Heart left ventricle (tissue), 16 donors: Measurements from ENCODE around the gene PROZ. TPM values are rescaled to one million over a fixed set of nuclear protein-coding genes. Genes with fewer than 3 reads are reported as not detected.

Experiments used
- ATAC-seq, 4 donors: fragments of 200-7000 bp; cut with Tn5 transposase; one replicate each; pipeline ENCODE4 v1.9.1; 2020 to 2022; ENCODE audit warnings: moderate library complexity in 4 of 4, mild to moderate bottlenecking in 3 of 4, moderate number of reproducible peaks in 1 of 4
- DNase-seq, 5 donors: peaks; one replicate each; pipeline ENCODE4 v3.0.0-alpha.2; 2020
- H3K27ac ChIP-seq, 12 donors: fragments of 200-600 bp; sonication (generic) in 4 of 12; one replicate each; pipeline versions ENCODE4 v1.5.0 to v1.8.0; 2016 to 2022; ENCODE audit warnings: mild to moderate bottlenecking in 2 of 12
- H3K27me3 ChIP-seq, 9 donors: fragments of 200-600 bp; sonication (generic) in 2 of 9; one replicate each; pipeline versions ENCODE4 v1.5.1 to v1.8.0; 2016 to 2022; ENCODE audit warnings: mild to moderate bottlenecking in 3 of 9
- H3K36me3 ChIP-seq, 9 donors: fragments of 200-600 bp; sonication (generic) in 2 of 9; one replicate each; pipeline versions ENCODE4 v1.5.0 to v1.8.0; 2018 to 2022; ENCODE audit warnings: mild to moderate bottlenecking in 2 of 9
- H3K4me1 ChIP-seq, 12 donors: fragments of 200-600 bp; sonication (generic) in 4 of 12; one replicate each; pipeline versions ENCODE4 v1.5.0 to v1.8.0; 2016 to 2022; ENCODE audit warnings: mild to moderate bottlenecking in 3 of 12
- H3K4me3 ChIP-seq, 12 donors: fragments of 200-600 bp; sonication (generic) in 4 of 12; one replicate each; pipeline versions ENCODE4 v1.5.0 to v1.8.0; 2017 to 2022; ENCODE audit warnings: mild to moderate bottlenecking in 9 of 12, moderate library complexity in 4 of 12
- H3K9me3 ChIP-seq, 12 donors: fragments of 200-600 bp; sonication (generic) in 4 of 12; one replicate each; pipeline versions ENCODE4 v1.5.0 to v1.8.0; 2016 to 2022; ENCODE audit warnings: mild to moderate bottlenecking in 1 of 12
- POLR2A ChIP-seq, 2 donors: fragments of 450-650 bp; IDR thresholded peaks; one replicate each; pipeline ENCODE4 v1.6.1; 2017; ENCODE audit warnings: antibody characterized with exemption in 2 of 2, mild to moderate bottlenecking in 2 of 2, moderate library complexity in 2 of 2
- WGBS, 4 donors: extraction: QIAGEN DNeasy Blood & Tissue Kit in 2 of 4; methylation state at CpG; one replicate each; pipeline versions ENCODE4 v1.1.5 to v1.1.7; 2013 to 2018; 5-methylcytosine and 5-hydroxymethylcytosine counted together
- intact Hi-C, 10 donors: fragments of 100-400 bp; cut with DNase I; formaldehyde crosslinking; loops; one replicate each; pipeline versions ENCODE4 v1.11.1 to v1.14.2; 2022
- polyA plus RNA-seq, 2 donors: library from polyadenylated mRNA; stranded (reverse); fragments of 200-250 nt; gene quantifications; one replicate each; pipeline ENCODE4 v1.2.3, GENCODE V29; 2013
- total RNA-seq, 9 donors: library from RNA; depleted of rRNA in 2 of 9; stranded (reverse); fragments of >200 nt in 2 of 9; fragmentation: NEBNext Ultra II Directional in 3 of 9; extraction: Animal tissue kit (Norgen Biotek cat#: 25700) in 3 of 9; gene quantifications; one replicate each; pipeline versions ENCODE4 v1.1.0 to v1.2.4, GENCODE V29; 2016 to 2023
- TF ChIP-seq, protein P1 (sequence below), 12 donors: fragments of 200-600 bp; sonication (generic) in 4 of 12; IDR thresholded peaks; one replicate each; pipeline versions ENCODE4 v1.5.0 to v1.8.0; 2018 to 2022; ENCODE audit warnings: antibody characterized with exemption in 12 of 12, mild to moderate bottlenecking in 5 of 12
- donor health status: ischemic (EF 13 %, LVEDD 7.1; RV severe dilation, severe dysfunction).
- donor health status: healthy with polysubstance abuse.
- donor health status: DM: no; HTN: yes; CAD: no.
- donor health status: DM: no; HTN: no; CAD: no.
- donor health status: ischemic (EF 25% LVEDD 6.9; RV normal size, moderate dysfunction).
- donor health status: ischemic (EF 25% LVEDD 5.7; RV mildly dilated, moderate dysfunction).
- donor health status: healthy.
- donor health status: DM: yes; HTN: yes; CAD: no.
- donor health status: ischemic (EF 35%, LVEDD 5.7; RV mildly dilated, moderate dysfunction).
- donor health status: nonischemic (EF 11% LVEDD 7.7; RV severe dilation, severe dysfunction).
- donor health status: DM: yes; HTN: yes; CAD: no.
- donor health status: PGD.
- donor health status: ischemic (EF 29% LVEDD 5.4; RV normal size, mild dysfunction).
- donor health status: nonischemic (EF 23%, LVEDD 6.1; RV moderate dilation, normal function).

PROZ gene
- total and polyA plus RNA-seq, 11 donors, result not detected

- Histone ChIP-seq H3K9me3 (no peaks in the 10 kb centered on the region), H3K4me1 (peaks cover 0 to 10% (median 3%) of the 10 kb centered on the region in 12 donors), H3K4me3 (peak overlapping the region in 8 of 12 donors; percentile 15 to 48 (median 38)), H3K27me3 (no peaks in the 10 kb centered on the region), H3K27ac (peak overlapping the region in 5 of 12 donors; percentile 19 to 48 (median 37)), H3K36me3 (no peaks in the 10 kb centered on the region)
- DNase-seq (no peak), ATAC-seq (peak in 1 of 4 donors; percentile 3)
- TF ChIP-seq, protein P1, sequence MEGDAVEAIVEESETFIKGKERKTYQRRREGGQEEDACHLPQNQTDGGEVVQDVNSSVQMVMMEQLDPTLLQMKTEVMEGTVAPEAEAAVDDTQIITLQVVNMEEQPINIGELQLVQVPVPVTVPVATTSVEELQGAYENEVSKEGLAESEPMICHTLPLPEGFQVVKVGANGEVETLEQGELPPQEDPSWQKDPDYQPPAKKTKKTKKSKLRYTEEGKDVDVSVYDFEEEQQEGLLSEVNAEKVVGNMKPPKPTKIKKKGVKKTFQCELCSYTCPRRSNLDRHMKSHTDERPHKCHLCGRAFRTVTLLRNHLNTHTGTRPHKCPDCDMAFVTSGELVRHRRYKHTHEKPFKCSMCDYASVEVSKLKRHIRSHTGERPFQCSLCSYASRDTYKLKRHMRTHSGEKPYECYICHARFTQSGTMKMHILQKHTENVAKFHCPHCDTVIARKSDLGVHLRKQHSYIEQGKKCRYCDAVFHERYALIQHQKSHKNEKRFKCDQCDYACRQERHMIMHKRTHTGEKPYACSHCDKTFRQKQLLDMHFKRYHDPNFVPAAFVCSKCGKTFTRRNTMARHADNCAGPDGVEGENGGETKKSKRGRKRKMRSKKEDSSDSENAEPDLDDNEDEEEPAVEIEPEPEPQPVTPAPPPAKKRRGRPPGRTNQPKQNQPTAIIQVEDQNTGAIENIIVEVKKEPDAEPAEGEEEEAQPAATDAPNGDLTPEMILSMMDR (IDR thresholded peaks at IDR 0.05), result peak in 3 of 12 donors; percentile 6 to 24 (median 9)
- no peak for TF ChIP-seq POLR2A (IDR thresholded peaks at IDR 0.05)
- 80 to 87% (median 83%) methylated on average over 29 of the region's 29 CpGs for WGBS, 4 donors
- intact Hi-C loops, result no loop called here
Observed at GRCh38 chr13:113123226-113124201, 34.9 kb upstream of the PROZ start.

DNA sequence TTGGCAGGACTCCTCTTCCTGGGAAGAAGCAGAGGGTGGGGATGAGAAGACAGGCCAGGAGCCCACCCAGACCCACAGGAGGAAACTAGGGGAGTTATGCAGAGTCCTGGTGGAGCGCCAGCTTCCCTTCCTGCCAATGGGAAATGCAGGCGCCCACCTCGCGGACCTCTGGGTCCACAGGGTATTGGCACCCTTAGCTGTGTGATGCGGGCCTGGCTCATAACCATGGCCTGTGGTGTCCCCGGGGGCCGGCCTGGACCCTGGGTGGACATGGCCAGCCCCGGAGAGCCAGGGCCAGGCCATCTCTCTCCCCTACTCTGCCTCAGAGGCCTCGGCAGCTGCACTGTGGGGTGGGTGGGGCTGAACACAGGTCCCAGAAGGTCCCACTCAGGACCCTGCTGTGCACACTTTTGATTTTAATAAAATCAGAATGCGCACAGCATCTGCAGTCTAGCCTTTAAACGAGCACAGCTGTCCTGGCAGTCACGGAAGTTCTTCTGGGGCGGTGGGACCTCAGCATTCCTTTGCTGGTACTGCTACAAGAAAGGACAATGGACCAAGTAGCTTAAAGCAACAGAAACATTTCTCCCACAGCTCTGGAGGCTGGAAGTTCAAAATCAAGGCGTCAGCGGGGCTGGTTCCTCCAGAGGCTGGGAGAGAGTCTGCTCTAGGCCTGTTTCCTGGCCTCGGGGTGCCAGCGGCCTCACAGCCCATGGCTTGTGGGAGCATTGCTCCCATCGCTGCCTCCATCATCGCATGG is 34.1 kb upstream of the PROZ start:
- DNase-seq (no peak), ATAC-seq (no peak)
- 92 to 99% (median 94%) methylated on average over 16 to 19 of the region's 19 CpGs for WGBS, 4 donors
- Histone ChIP-seq H3K4me1 (peaks cover 0 to 10% (median 3%) of the 10 kb centered on the region in 12 donors), H3K27me3 (no peaks in the 10 kb centered on the region), H3K36me3 (no peaks in the 10 kb centered on the region), H3K27ac (no peak overlapping the region), H3K4me3 (no peak overlapping the region), H3K9me3 (no peaks in the 10 kb centered on the region)
- TF ChIP-seq, protein P1 (IDR thresholded peaks at IDR 0.05), result no peak
- no peak for TF ChIP-seq POLR2A (IDR thresholded peaks at IDR 0.05)
- intact Hi-C loops, result no loop called here

GRCh38 chr13:113125506-113126264 is 32.8 kb upstream of the PROZ start:
- H3K27ac ChIP-seq, result no peak overlapping the region
- WGBS, 4 donors, result 83 to 93% (median 89%) methylated on average over 19 of the region's 19 CpGs
- intact Hi-C loops, result no loop called here
- H3K36me3 ChIP-seq, result no peaks in the 10 kb centered on the region
- no peak overlapping the region for H3K4me3 ChIP-seq
- peak in 2 of 5 donors; percentile 10 to 17 for DNase-seq
- TF ChIP-seq POLR2A (IDR thresholded peaks at IDR 0.05), result no peak
- TF ChIP-seq, protein P1 (IDR thresholded peaks at IDR 0.05), result no peak
- ATAC-seq, result no peak
- H3K4me1 ChIP-seq, result peaks cover 0 to 18% (median 4%) of the 10 kb centered on the region in 12 donors
- no peaks in the 10 kb centered on the region for H3K9me3 ChIP-seq
- H3K27me3 ChIP-seq, result peaks cover 0 to 10% (median 0%) of the 10 kb centered on the region in 9 donors
